GM18870 (cell line): ENCODE results near the gene TICAM1.
"Not testable (repeated sequence)": the region's sequence is repeated elsewhere in the genome, so short reads cannot be mapped to it uniquely, and the experiment has no call there.

Source experiments
- ATAC-seq: cut with Tn5 transposase; IDR thresholded peaks from one replicate; pipeline ENCODE4 v1.9.1; 2021; ENCODE audit warnings: moderate library complexity; ENCODE audit not compliant: unreplicated experiment

Gene TICAM1

DNA sequence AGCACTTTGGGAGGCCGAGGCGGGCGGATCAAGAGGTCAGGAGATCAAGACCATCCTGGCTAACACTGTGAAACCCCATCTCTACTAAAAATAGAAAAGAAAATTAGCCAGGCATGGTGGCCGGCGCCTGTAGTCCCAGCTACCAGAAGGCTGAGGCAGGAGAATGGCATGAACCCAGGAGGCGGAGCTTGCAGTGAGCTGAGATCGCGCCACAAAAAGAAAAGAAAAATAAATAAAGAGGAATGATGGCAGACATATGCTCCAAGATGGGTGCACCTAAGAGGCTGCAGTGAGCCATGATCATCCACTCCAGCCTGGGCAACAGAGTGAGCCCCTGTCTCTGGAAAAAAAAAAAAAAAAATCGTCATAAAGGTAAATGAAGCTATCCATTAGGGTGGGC, 14.5 kb upstream of the TICAM1 start:
- ATAC-seq = not testable (repeated sequence)

DNA sequence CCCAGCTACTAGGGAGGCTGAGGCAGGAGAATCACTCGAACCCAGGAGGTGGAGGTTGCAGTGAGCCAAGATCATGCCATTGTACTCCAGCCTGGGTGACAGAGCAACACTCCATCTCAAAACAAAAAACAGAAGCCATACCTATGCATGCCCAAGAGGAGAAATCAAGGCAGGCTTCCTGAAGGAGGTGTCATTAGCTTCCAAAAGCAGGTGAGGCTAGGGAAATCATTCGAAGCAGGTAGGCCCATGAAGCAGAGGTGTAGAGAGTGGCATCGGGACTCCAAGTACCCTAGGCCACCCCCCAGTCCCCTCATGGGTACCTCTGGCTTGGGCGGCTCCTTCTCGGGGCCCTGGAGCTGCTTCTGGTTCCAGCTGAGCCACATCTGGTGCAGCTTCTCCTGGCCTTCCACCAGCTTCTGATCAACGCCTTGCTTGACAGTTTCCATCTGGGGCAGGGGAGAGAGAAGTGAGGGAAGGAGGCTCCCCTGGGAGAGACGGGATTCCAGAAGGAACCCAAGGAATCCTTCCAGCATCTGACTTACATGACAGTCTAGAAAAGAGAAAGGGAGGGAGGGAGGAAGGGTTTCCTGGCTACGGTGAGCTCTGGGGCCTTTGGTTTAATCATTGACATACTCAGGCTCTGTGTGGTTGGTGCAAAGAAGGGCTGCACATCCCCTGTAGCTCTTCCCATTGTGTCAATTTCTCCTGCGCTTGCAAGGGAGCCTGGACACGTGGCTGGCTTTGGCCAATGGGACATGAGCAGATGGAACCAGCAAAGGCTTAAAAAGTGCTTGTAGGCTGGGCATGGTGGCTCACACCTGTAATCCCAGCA, 13.1 kb upstream of the TICAM1 start:
- no peak for ATAC-seq

DNA sequence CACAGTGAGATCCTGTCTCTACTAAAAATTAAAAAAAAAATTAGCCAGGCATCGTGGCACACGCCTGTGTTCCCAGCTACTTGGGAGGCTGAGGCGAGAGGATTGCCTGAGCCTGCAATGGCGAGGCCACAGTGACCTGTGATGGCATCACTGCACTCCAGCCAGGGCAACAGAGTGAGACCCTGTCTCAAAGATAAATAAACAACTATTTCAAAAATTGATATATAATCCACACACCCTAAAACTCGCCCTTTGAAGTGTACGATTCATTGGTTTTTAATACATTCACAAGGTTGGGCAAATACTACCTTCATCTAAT, 12.1 kb upstream of the TICAM1 start:
- ATAC-seq = no peak

- no peak for ATAC-seq
Measured at GRCh38 chr19:4839192-4839591, 7.7 kb upstream of the TICAM1 start.

GRCh38 chr19:4832776-4833175, 1.3 kb upstream of the TICAM1 start:
- ATAC-seq = no peak

DNA sequence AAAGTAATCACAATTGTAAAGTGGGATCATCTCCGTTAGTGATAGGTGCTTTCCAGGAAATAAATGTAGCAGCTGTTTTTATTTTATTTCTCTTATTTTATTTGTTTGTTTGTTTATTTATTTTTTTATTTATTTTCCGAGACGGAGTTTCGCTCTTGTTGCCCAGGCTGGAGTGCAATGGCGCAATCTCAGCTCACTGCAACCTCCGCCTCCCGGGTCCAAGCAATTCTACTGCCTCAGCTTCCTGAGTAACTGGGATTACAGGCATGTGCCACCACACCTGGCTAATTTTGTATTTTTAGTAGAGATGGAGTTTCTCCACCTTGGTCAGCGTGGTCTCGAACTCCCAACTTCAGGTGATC, 448 bp upstream of the TICAM1 start:
- not testable (repeated sequence) for ATAC-seq

- no peak for ATAC-seq
Measured at GRCh38 chr19:4830768-4831265, 695 bp downstream of the TICAM1 start.

DNA sequence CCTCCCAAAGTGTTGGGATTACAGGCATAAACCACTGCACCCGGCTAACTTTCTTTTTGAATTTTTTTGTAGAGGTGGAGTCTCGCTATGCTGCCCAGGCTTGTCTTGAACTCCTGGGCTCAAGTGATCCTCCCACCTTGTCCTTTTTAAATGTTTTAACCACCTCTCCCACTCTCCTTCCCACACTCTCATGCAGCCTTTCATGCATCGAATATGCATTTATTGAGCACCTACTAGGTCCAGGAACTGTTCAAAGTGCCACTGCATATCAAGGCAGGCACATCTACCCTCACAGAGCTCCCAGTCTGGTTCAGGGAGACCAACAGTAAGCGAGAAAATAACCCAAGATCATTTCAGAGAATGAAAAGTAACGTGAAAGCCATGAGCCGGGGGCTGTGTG, 1.2 kb downstream of the TICAM1 start:
- no peak for ATAC-seq

- no peak for ATAC-seq
Measured at GRCh38 chr19:4829001-4829712, 2.4 kb downstream of the TICAM1 start.

- no peak for ATAC-seq
Measured at GRCh38 chr19:4823577-4823976, 7.9 kb downstream of the TICAM1 start.

DNA sequence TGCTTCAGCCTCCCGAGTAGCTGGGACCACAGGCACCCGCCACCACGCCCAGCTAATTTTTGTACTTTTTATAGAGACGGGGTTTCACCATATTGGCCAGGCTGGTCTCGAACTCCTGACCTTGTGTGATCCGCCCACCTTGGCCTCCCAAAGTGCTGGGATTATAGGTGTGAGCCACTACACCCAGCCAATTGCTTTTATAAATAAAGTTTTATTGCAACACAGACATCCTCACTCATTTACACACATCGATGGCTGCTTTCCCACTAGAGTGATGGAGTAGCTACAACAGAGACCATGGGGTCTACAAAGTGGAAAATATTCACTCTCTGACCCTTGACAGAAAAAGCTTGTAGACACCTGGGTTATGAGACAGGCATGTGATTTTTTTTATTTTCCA, 9.2 kb downstream of the TICAM1 start:
- ATAC-seq = not testable (repeated sequence)

DNA sequence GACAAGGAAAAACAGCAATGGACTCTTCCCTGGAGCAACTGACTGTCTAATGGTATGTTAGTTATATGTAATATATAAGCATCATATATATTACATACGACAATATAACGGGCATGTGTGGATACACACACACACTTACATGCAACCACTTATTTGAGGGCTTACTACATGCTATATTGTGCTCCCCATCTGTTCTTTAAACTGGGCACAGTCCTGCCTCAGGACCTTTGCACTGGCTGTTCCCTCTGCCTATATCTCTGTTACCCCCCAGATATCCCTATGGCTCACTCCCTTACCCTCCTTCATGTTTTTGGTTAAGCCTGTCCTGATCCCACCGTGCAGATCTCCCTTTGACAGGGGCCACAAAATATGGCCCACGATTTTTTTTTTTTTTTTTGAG, 10.2 kb downstream of the TICAM1 start:
- no peak for ATAC-seq

DNA sequence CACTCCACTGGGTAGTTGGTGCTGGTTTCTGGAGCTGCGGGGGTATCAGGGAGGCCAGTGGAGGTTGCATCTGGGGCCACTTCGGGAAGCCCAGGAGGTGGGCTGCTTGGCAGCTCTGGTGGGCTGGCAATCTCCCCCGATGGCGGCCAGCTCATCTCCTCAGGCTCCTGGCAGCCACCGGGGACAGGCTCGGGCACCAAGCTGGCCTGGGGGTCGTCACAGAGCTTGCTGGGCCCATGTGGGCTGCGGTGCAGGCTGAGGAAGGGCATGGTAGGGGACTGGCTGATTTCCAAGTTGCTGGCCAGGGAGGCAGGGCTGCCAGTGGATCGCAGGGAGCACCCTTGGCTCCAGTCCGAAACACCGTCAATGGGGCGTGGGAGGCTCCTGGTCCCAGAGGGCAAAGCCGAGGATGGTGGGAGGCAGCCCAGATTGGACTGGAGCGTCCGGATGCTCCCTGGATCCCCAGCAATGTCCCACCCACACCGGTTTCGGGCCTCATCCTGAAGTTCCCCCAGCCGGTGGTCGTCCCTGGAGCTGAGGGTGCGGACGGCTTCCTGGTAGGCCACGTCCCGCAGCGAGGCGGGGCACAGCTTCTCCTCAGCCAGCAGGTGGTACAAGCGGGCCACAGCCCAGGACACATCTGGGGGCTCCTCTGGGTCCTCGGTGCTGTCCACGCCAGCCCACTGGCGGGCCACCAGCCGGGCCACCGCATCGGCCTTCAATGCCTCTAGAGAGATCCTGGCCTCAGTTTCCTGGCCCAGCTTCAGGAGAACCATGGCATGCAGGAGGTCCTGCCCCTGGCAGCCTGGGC, 13.8 kb downstream of the TICAM1 start:
- no peak for ATAC-seq

- no peak for ATAC-seq
Measured at GRCh38 chr19:4816950-4817278, 14.6 kb downstream of the TICAM1 start.

GRCh38 chr19:4816202-4816949, 15.1 kb downstream of the TICAM1 start:
- ATAC-seq = no peak

- no peak for ATAC-seq
Measured at GRCh38 chr19:4815426-4816201, 15.9 kb downstream of the TICAM1 start.

DNA sequence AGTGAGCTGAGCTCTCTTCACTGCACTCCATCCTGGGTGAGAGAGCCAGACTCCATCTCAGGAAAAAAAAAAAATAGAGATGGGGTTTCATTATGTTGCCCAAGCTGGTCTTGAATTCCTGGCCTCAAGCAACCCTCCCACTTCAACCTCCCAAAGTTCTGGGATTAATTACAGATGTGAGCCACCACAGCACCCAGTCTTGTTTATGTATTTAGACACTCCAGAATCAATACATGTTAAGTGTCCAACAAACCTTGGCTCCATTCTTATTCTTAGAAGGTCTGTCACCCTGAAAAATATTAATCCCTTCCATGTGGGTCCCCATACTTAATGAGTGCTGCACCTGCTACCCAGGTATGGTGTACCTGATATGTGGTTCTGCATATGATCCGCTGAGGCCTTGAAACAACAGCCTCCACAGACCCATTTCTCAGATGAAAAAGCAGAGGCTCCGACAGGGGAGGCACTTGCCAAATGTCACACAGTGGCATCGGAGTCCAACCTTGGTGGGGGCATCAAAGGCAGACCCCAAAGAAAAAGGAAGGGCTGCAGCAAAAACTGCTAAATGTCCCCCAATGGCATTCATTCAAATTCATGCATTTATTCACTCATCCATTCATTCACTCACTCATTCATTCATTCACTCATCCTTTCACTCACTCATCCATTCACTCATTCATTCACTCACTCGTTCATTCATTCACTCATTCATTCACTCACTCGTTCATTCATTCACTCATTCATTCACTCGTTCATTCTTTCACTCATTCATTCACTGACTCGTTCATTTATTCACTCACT, 16.7 kb downstream of the TICAM1 start:
- ATAC-seq = no peak

GRCh38 chr19:4811328-4812131, 20.0 kb downstream of the TICAM1 start:
- no peak for ATAC-seq

DNA sequence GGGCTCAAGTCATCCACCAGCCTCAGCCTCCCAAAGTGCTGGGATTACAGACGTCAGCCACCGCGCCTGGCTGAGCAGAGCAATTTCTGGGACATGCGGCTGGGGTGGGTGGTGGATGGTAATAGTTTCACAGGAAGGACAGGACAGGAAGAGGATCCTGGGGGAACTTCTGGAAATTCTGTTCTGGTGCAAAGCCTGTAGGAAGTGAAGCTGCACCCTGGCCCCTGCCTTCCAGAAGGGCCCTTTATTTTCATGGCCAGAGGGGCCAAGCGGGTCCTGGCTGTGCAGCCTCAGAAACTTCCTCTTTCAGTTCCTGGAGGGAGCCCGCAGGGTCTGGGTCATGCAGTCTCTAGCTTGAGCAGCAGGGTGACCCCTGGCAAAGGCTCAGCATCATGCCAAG, 24.3 kb downstream of the TICAM1 start:
- no peak for ATAC-seq
